Upper lobe of right lung (tissue), 1 donor: ENCODE data around the gene ZNF277. TPM values are rescaled to one million over a fixed set of nuclear protein-coding genes. Genes with fewer than 3 reads are reported as not detected.
A peak's percentile ranks its signal among the peaks of the same experiment; 100 is the strongest.

ENCODE experiments used
- ATAC-seq: fragments of 200-7000 bp; cut with Tn5 transposase; one replicate; pipeline ENCODE4 v1.9.1; 2020; ENCODE audit warnings: mild to moderate bottlenecking, moderate library complexity
- DNase-seq: peaks from one replicate; pipeline ENCODE4 v3.0.0-alpha.2; 2020
- H3K27ac ChIP-seq: fragments of 200-600 bp; one replicate; pipeline ENCODE4 v1.8.0; 2022
- H3K27me3 ChIP-seq: fragments of 200-600 bp; one replicate; pipeline ENCODE4 v1.8.0; 2022; ENCODE audit warnings: mild to moderate bottlenecking
- H3K36me3 ChIP-seq: fragments of 200-600 bp; one replicate; pipeline ENCODE4 v1.8.0; 2022
- H3K4me1 ChIP-seq: fragments of 200-600 bp; one replicate; pipeline ENCODE4 v1.8.0; 2022
- H3K4me3 ChIP-seq: fragments of 200-600 bp; one replicate; pipeline ENCODE4 v1.8.0; 2022; ENCODE audit warnings: mild to moderate bottlenecking
- H3K9me3 ChIP-seq: fragments of 200-600 bp; one replicate; pipeline ENCODE4 v1.8.0; 2022
- CTCF ChIP-seq: fragments of 200-600 bp; IDR thresholded peaks from one replicate; pipeline ENCODE4 v1.8.0; 2022; ENCODE audit warnings: antibody characterized with exemption
- intact Hi-C: fragments of 100-400 bp; cut with DNase I; formaldehyde crosslinking; loops from one replicate; pipeline ENCODE4 v1.11.0; 2022
- total RNA-seq: library from RNA; stranded (reverse); fragmentation: NEBNext Ultra II Directional; extraction: Animal tissue kit (Norgen Biotek cat#: 25700); gene quantifications from one replicate; pipeline ENCODE4 v1.2.1, GENCODE V29; 2021
- donor health status: DM: no; HTN: yes; CAD: no; lungs with severe emphysema.

Gene ZNF277
- total RNA-seq, 1 donor from 2014 or later = 31.0 TPM

GRCh38 chr7:112161253-112162141 lies 45.0 kb upstream of the ZNF277 start:
- Histone ChIP-seq H3K9me3 (no peaks in the 10 kb centered on the region), H3K36me3 (no peaks in the 10 kb centered on the region), H3K27ac (peak overlapping the region; percentile 56), H3K4me3 (no peak overlapping the region), H3K4me1 (peaks cover 44% of the 10 kb centered on the region), H3K27me3 (no peaks in the 10 kb centered on the region)
- intact Hi-C loops = no loop called here
- ATAC-seq (no peak), DNase-seq (no peak)
- TF ChIP-seq CTCF = no peak

- H3K36me3 ChIP-seq = no peaks in the 10 kb centered on the region
- peak; percentile 65 for DNase-seq
- H3K27ac ChIP-seq = peak overlapping the region; percentile 4
- H3K9me3 ChIP-seq = no peaks in the 10 kb centered on the region
- H3K4me1 ChIP-seq = peaks cover 44% of the 10 kb centered on the region
- H3K27me3 ChIP-seq = no peaks in the 10 kb centered on the region
- ATAC-seq = peak; percentile 88
- no peak for TF ChIP-seq CTCF
- intact Hi-C loops = no loop called here
- H3K4me3 ChIP-seq = no peak overlapping the region
These were observed 44.2 kb upstream of the ZNF277 start for GRCh38 chr7:112162142-112162766.

GRCh38 chr7:112162784-112163506 lies 43.5 kb upstream of the ZNF277 start:
- no peak for DNase-seq
- Histone ChIP-seq H3K27me3 (no peaks in the 10 kb centered on the region), H3K27ac (peak overlapping the region; percentile 4), H3K9me3 (no peaks in the 10 kb centered on the region), H3K36me3 (no peaks in the 10 kb centered on the region), H3K4me3 (no peak overlapping the region), H3K4me1 (peaks cover 40% of the 10 kb centered on the region)
- TF ChIP-seq CTCF = no peak
- no peak for ATAC-seq
- intact Hi-C loops = no loop called here

- Histone ChIP-seq H3K9me3 (no peaks in the 10 kb centered on the region), H3K27me3 (no peaks in the 10 kb centered on the region), H3K27ac (no peak overlapping the region), H3K4me3 (no peak overlapping the region), H3K4me1 (peaks cover 16% of the 10 kb centered on the region), H3K36me3 (no peaks in the 10 kb centered on the region)
- DNase-seq (no peak), ATAC-seq (no peak)
- intact Hi-C loops = no loop called here
- no peak for TF ChIP-seq CTCF
These were observed 39.3 kb upstream of the ZNF277 start for GRCh38 chr7:112167147-112167546.

- TF ChIP-seq CTCF = no peak
These were observed 37.6 kb upstream of the ZNF277 start for GRCh38 chr7:112168915-112169314.

More at GRCh38 chr7:112168915-112169314, 37.6 kb upstream of the ZNF277 start:
- Histone ChIP-seq H3K9me3 (no peaks in the 10 kb centered on the region), H3K4me3 (no peak overlapping the region), H3K36me3 (no peaks in the 10 kb centered on the region), H3K4me1 (peaks cover 10% of the 10 kb centered on the region), H3K27ac (no peak overlapping the region), H3K27me3 (no peaks in the 10 kb centered on the region)
- ATAC-seq (no peak), DNase-seq (no peak)
- intact Hi-C loops = no loop called here
